HCT116 (cell line): ENCODE measurements around the gene SHANK2. TPM values are rescaled to one million over a fixed set of nuclear protein-coding genes. Genes with fewer than 3 reads are reported as not detected.

Experiments
- ATAC-seq: fragments of 200-7000 bp; cut with Tn5 transposase; 2 replicates; pipeline ENCODE4 v1.9.1; 2020; ENCODE audit warnings: mild to moderate bottlenecking, moderate library complexity
- BruUV-seq: library from RNA; stranded (reverse); fragments of 400-500 nt; replicated peaks from 2 replicates; lab custom pipeline; 2021; lab: Mats Ljungman, UMichigan
- CTCF ChIA-PET: fragments of 300-600 bp; sonication (Branson Sonifier 250); formaldehyde crosslinking; loops from one replicate; lab custom pipeline; 2021; ENCODE audit warnings: antibody characterized with exemption; lab: Charles Lee
- POLR2A ChIA-PET: fragments of 300-600, 350-600 bp; sonication (Branson Sonifier 250); formaldehyde crosslinking; loops from one replicate; lab custom pipeline; 2021; ENCODE audit warnings: antibody characterized with exemption; lab: Charles Lee
- RAD21 ChIA-PET, 2 experiments: fragments of 300-600 bp; sonication (Branson Sonifier 250); formaldehyde crosslinking; loops; one replicate each; lab custom pipeline; 2023; ENCODE audit warnings: low total read pairs in 2 of 2; ENCODE audit not compliant: uncharacterized antibody in 2 of 2, unreplicated experiment in 2 of 2, low non-redundant PET in 1 of 2; lab: Charles Lee
- DNase-seq: peaks from one replicate; pipeline ENCODE4 v3.0.0-alpha.2; 2010; ENCODE audit warnings: low read depth, low spot score
- H2AFZ ChIP-seq: fragments of 200-600 bp; shearing (Covaris generic), sonication (generic); 2 replicates; pipeline ENCODE4 v1.6.1; 2017; ENCODE audit warnings: low read depth, mixed run types, mixed read lengths, antibody characterized with exemption, low read length; ENCODE audit not compliant: poor library complexity, severe bottlenecking
- H3K27ac ChIP-seq: 2 replicates; pipeline ENCODE4 v1.5.1; 2012; ENCODE audit warnings: low read depth, low read length
- H3K27me3 ChIP-seq: fragments of 200-600 bp; sonication (generic); 2 replicates; pipeline ENCODE4 v1.6.1; 2016; ENCODE audit warnings: mixed run types, low read length, mixed read lengths; ENCODE audit not compliant: insufficient read depth
- H3K36me3 ChIP-seq, 2 experiments: fragments of 200-500 bp in 1 of 2; fragments of 200-600 bp in 1 of 2; sonication (Bioruptor generic) in 1 of 2; sonication (generic) in 1 of 2; 2 replicates each; pipeline versions ENCODE4 v1.5.1 to v1.6.1; 2014 to 2016; ENCODE audit warnings: low read length in 2 of 2, inconsistent platforms in 1 of 2, mixed read lengths in 1 of 2, mixed run types in 1 of 2; ENCODE audit not compliant: insufficient read depth in 2 of 2, control insufficient read depth in 1 of 2
- H3K4me1 ChIP-seq, 2 experiments: fragments of 200-600 bp in 1 of 2; sonication (generic) in 1 of 2; 2 replicates each; pipeline versions ENCODE4 v1.5.1 to v1.6.1; 2012 to 2017; ENCODE audit warnings: low read length in 2 of 2, inconsistent platforms in 1 of 2, mild to moderate bottlenecking in 1 of 2, mixed read lengths in 1 of 2, mixed run types in 1 of 2, moderate library complexity in 1 of 2; ENCODE audit not compliant: insufficient read depth in 2 of 2, control insufficient read depth in 1 of 2
- H3K4me2 ChIP-seq: fragments of 200-600 bp; sonication (generic); 2 replicates; pipeline ENCODE4 v1.6.1; 2017; ENCODE audit warnings: mixed run types, low read length, mixed read lengths
- H3K4me3 ChIP-seq, 2 experiments: fragments of 200-600 bp in 1 of 2; sonication (generic) in 1 of 2; replicated peaks in 1 of 2; 2 replicates each; pipeline ENCODE4 v1.5.1; 2011 to 2016; ENCODE audit warnings: low read length in 2 of 2, control low read depth in 1 of 2, low read depth in 1 of 2, mild to moderate bottlenecking in 1 of 2, mixed read lengths in 1 of 2, mixed run types in 1 of 2
- H3K79me2 ChIP-seq: fragments of 200-600 bp; sonication (generic); 2 replicates; pipeline ENCODE4 v1.6.1; 2017; ENCODE audit warnings: mild to moderate bottlenecking, mixed run types, low read length, moderate library complexity, mixed read lengths; ENCODE audit not compliant: insufficient read depth
- H3K9ac ChIP-seq: fragments of 200-600 bp; sonication (generic); 2 replicates; pipeline ENCODE4 v1.6.1; 2016; ENCODE audit warnings: low read length, mixed read lengths
- H3K9me2 ChIP-seq: fragments of 200-600 bp; sonication (generic), shearing (Covaris generic); 2 replicates; pipeline ENCODE4 v1.6.1; 2017; ENCODE audit warnings: mixed run types, mild to moderate bottlenecking, moderate library complexity; ENCODE audit not compliant: insufficient read depth
- H3K9me3 ChIP-seq, 2 experiments: fragments of 200-500 bp in 1 of 2; fragments of 200-600 bp in 1 of 2; sonication (Bioruptor generic) in 1 of 2; sonication (generic) in 1 of 2; 2 replicates each; pipeline ENCODE4 v1.6.1; 2014 to 2017; ENCODE audit warnings: low read length in 2 of 2, mixed read lengths in 2 of 2, inconsistent platforms in 1 of 2, low read depth in 1 of 2, mild to moderate bottlenecking in 1 of 2, mixed run types in 1 of 2, moderate library complexity in 1 of 2; ENCODE audit not compliant: control insufficient read depth in 1 of 2, insufficient read depth in 1 of 2
- H4K20me1 ChIP-seq: fragments of 200-600 bp; sonication (generic), shearing (Covaris generic); 2 replicates; pipeline ENCODE4 v1.6.1; 2017; ENCODE audit warnings: mixed run types, mild to moderate bottlenecking, moderate library complexity; ENCODE audit not compliant: insufficient read depth
- ATF3 ChIP-seq: IDR thresholded peaks from 2 replicates; pipeline ENCODE4 v1.6.1; 2012
- CEBPB ChIP-seq: IDR thresholded peaks from 2 replicates; pipeline ENCODE4 v1.6.1; 2012; ENCODE audit warnings: low read depth
- EGR1 ChIP-seq: IDR thresholded peaks from 2 replicates; pipeline ENCODE4 v1.6.1; 2012; ENCODE audit warnings: low read depth
- ELF1 ChIP-seq: IDR thresholded peaks from 2 replicates; pipeline ENCODE4 v1.6.1; 2012; ENCODE audit warnings: low read depth, borderline replicate concordance
- EZH2phosphoT487 ChIP-seq: fragments of 200-600 bp; IDR thresholded peaks from 2 replicates; pipeline ENCODE4 v1.6.1; 2018; ENCODE audit warnings: antibody characterized with exemption, borderline replicate concordance
- FOSL1 ChIP-seq: IDR thresholded peaks from 2 replicates; pipeline ENCODE4 v1.6.1; 2012; ENCODE audit warnings: low read depth
- JUND ChIP-seq: IDR thresholded peaks from 2 replicates; pipeline ENCODE4 v1.6.1; 2012
- MAX ChIP-seq: IDR thresholded peaks from 2 replicates; pipeline ENCODE4 v1.6.1; 2012
- SIN3A ChIP-seq: IDR thresholded peaks from 2 replicates; pipeline ENCODE4 v1.6.1; 2012; ENCODE audit warnings: low read depth
- TCF7L2 ChIP-seq: IDR thresholded peaks from 2 replicates; pipeline ENCODE4 v1.7.0; 2011; ENCODE audit warnings: borderline replicate concordance, inconsistent platforms; ENCODE audit not compliant: insufficient read depth, insufficient read length; ENCODE audit errors: extremely low read depth
- YY1 ChIP-seq: IDR thresholded peaks from 2 replicates; pipeline ENCODE4 v1.6.1; 2011; ENCODE audit warnings: low read length, low read depth, moderate library complexity, mild to moderate bottlenecking; ENCODE audit not compliant: insufficient replicate concordance; ENCODE audit errors: extremely low read depth
- ZFX ChIP-seq: fragments of 450-650 bp; IDR thresholded peaks from 2 replicates; pipeline ENCODE4 v1.6.1; 2017
- intact Hi-C: fragments of 100-400 bp; cut with micrococcal nuclease; formaldehyde crosslinking; loops from 2 replicates; pipeline ENCODE4 v1.10.0; 2022
- total RNA-seq: library from RNA; stranded (reverse); gene quantifications from one replicate; pipeline ENCODE4 v1.2.1, GENCODE V29; 2021; ENCODE audit not compliant: unreplicated experiment
- TF ChIP-seq, protein P1 (sequence below), 3 experiments: fragments of 200-600 bp in 1 of 3; sonication (generic) in 1 of 3; IDR thresholded peaks in 2 of 3; conservative IDR thresholded peaks in 1 of 3; 2 replicates each; pipeline ENCODE4 v1.5.1; 2012 to 2017; ENCODE audit warnings: low read depth in 2 of 3, low read length in 2 of 3, antibody characterized with exemption in 1 of 3, borderline replicate concordance in 1 of 3, control low read depth in 1 of 3, mild to moderate bottlenecking in 1 of 3, mixed read lengths in 1 of 3, mixed run types in 1 of 3, moderate library complexity in 1 of 3; ENCODE audit not compliant: insufficient read depth in 1 of 3

Gene SHANK2
- total RNA-seq, 1 experiment from 2014 or later = 16.9 TPM

- H3K36me3 ChIP-seq = no peaks in the 10 kb centered on the region
- H3K9ac ChIP-seq = no peak overlapping the region
- no peak overlapping the region for H3K4me2 ChIP-seq
- CTCF ChIA-PET = no interaction called here
- H3K9me3 ChIP-seq = no peaks in the 10 kb centered on the region
- RAD21 ChIA-PET = no interaction called here
- BruUV-seq = no TSS peak
- H4K20me1 ChIP-seq = no peaks in the 10 kb centered on the region
- POLR2A ChIA-PET = no interaction called here
- TF ChIP-seq MAX = no peak
- TF ChIP-seq YY1 = no peak
- TF ChIP-seq TCF7L2 = no peak
- TF ChIP-seq EZH2phosphoT487 = no peak
- no peak for TF ChIP-seq JUND
- TF ChIP-seq ZFX = no peak
- no peak for TF ChIP-seq ATF3
- TF ChIP-seq EGR1 = no peak
- TF ChIP-seq, protein P1, sequence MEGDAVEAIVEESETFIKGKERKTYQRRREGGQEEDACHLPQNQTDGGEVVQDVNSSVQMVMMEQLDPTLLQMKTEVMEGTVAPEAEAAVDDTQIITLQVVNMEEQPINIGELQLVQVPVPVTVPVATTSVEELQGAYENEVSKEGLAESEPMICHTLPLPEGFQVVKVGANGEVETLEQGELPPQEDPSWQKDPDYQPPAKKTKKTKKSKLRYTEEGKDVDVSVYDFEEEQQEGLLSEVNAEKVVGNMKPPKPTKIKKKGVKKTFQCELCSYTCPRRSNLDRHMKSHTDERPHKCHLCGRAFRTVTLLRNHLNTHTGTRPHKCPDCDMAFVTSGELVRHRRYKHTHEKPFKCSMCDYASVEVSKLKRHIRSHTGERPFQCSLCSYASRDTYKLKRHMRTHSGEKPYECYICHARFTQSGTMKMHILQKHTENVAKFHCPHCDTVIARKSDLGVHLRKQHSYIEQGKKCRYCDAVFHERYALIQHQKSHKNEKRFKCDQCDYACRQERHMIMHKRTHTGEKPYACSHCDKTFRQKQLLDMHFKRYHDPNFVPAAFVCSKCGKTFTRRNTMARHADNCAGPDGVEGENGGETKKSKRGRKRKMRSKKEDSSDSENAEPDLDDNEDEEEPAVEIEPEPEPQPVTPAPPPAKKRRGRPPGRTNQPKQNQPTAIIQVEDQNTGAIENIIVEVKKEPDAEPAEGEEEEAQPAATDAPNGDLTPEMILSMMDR (IDR thresholded peaks at IDR 0.05 in 2 of 3, conservative IDR thresholded peaks at IDR 0.05 in 1 of 3; ENCODE audit: borderline replicate concordance in 1 of 3, insufficient read depth in 1 of 3, low read depth in 2 of 3, low read length in 2 of 3) = no peak
- no peak for TF ChIP-seq CEBPB
- TF ChIP-seq SIN3A = no peak
- TF ChIP-seq ELF1 = no peak
- no peak for TF ChIP-seq FOSL1
- TF ChIP-seq, all 23 proteins: peak for 0
- peaks cover 2 to 5% of the 10 kb centered on the region in 2 experiments; a peak in 2 of 4 replicates for H3K4me1 ChIP-seq
- H3K4me3 ChIP-seq = no peak overlapping the region
- H3K79me2 ChIP-seq = peaks cover 4% of the 10 kb centered on the region; the same call in 1 of the 2 replicates
- intact Hi-C loops = no loop called here
- H3K27me3 ChIP-seq = no peaks in the 10 kb centered on the region
- H2AFZ ChIP-seq = no peak overlapping the region
- no peaks in the 10 kb centered on the region for H3K9me2 ChIP-seq
- no peak for DNase-seq
- no peak for ATAC-seq
- H3K27ac ChIP-seq = no peak overlapping the region
Observed at GRCh38 chr11:71246559-71246958, 5.8 kb downstream of the SHANK2 start.
